Measurements from ENCODE around the gene GOLGA3. TPM values are rescaled to one million over a fixed set of nuclear protein-coding genes. Genes with fewer than 3 reads are reported as not detected.
"Not testable (repeated sequence)": the region's sequence is repeated elsewhere in the genome, so short reads cannot be mapped to it uniquely, and the experiment has no call there.

The GOLGA3 gene
- total RNA-seq, 2 donors from 2014 or later, result 99.1 to 109 TPM

- Histone ChIP-seq H3K27me3 (replicated peaks; ENCODE audit: insufficient read depth) (no peaks in the 10 kb centered on the region), H3K4me1 (replicated peaks) (no peaks in the 10 kb centered on the region), H3K27ac (no peak overlapping the region), H3K36me3 (no peaks in the 10 kb centered on the region), H3K4me3 (no peak overlapping the region), H3K9me3 (no peaks in the 10 kb centered on the region)
- WGBS, result 94% methylated on average over 21 of the region's 21 CpGs
- no peak for TF ChIP-seq POLR2AphosphoS5 (IDR thresholded peaks at IDR 0.05)
- no peak for TF ChIP-seq POLR2A (IDR thresholded peaks at IDR 0.05)
- TF ChIP-seq CTCF (IDR thresholded peaks at IDR 0.05), result no peak
- no peak for DNase-seq (ENCODE audit: low spot score)
- intact Hi-C loops (cut with DNase I), result no loop called here
Observed at GRCh38 chr12:132872073-132872855, 43.6 kb upstream of the GOLGA3 start.

- WGBS, result 95% methylated on average over 14 of the region's 14 CpGs
- intact Hi-C loops (cut with DNase I), result no loop called here
Observed at GRCh38 chr12:132869551-132869950, 40.9 kb upstream of the GOLGA3 start.

GRCh38 chr12:132866251-132866828 lies 37.7 kb upstream of the GOLGA3 start:
- Histone ChIP-seq H3K27ac (no peak overlapping the region), H3K36me3 (peaks cover 0 to 1% of the 10 kb centered on the region in 2 donors), H3K27me3 (replicated peaks; ENCODE audit: insufficient read depth) (no peaks in the 10 kb centered on the region), H3K9me3 (no peaks in the 10 kb centered on the region), H3K4me3 (no peak overlapping the region), H3K4me1 (replicated peaks) (no peaks in the 10 kb centered on the region)
- intact Hi-C loops (cut with DNase I), result no loop called here
- DNase-seq (ENCODE audit: low spot score), result peak; percentile 29
- TF ChIP-seq POLR2A (IDR thresholded peaks at IDR 0.05) (no peak), POLR2AphosphoS5 (IDR thresholded peaks at IDR 0.05) (no peak)
- 71% methylated on average over 14 of the region's 14 CpGs for WGBS

More at GRCh38 chr12:132869551-132869950, 40.9 kb upstream of the GOLGA3 start:
- DNase-seq (ENCODE audit: low spot score), result no peak
- H3K27me3 ChIP-seq (replicated peaks; ENCODE audit: insufficient read depth), result no peaks in the 10 kb centered on the region
- H3K27ac ChIP-seq, result no peak overlapping the region
- no peaks in the 10 kb centered on the region for H3K36me3 ChIP-seq
- H3K4me3 ChIP-seq, result no peak overlapping the region
- H3K9me3 ChIP-seq, result no peaks in the 10 kb centered on the region
- TF ChIP-seq POLR2A (IDR thresholded peaks at IDR 0.05) (no peak), POLR2AphosphoS5 (IDR thresholded peaks at IDR 0.05) (no peak), CTCF (IDR thresholded peaks at IDR 0.05) (no peak)
- H3K4me1 ChIP-seq (replicated peaks), result no peaks in the 10 kb centered on the region

GRCh38 chr12:132861558-132861957 lies 32.9 kb upstream of the GOLGA3 start:
- no peak for DNase-seq (ENCODE audit: low spot score)
- H3K4me1 ChIP-seq (replicated peaks), result no peaks in the 10 kb centered on the region
- WGBS, result 90% methylated on average over 8 of the region's 8 CpGs
- no peak for TF ChIP-seq POLR2A (IDR thresholded peaks at IDR 0.05)
- TF ChIP-seq CTCF (IDR thresholded peaks at IDR 0.05), result no peak
- no peak for TF ChIP-seq POLR2AphosphoS5 (IDR thresholded peaks at IDR 0.05)
- no peaks in the 10 kb centered on the region for H3K9me3 ChIP-seq
- H3K4me3 ChIP-seq, result no peak overlapping the region
- H3K27me3 ChIP-seq (replicated peaks; ENCODE audit: insufficient read depth), result no peaks in the 10 kb centered on the region
- intact Hi-C loops (cut with DNase I), result no loop called here
- peaks cover 2 to 11% of the 10 kb centered on the region in 2 donors for H3K36me3 ChIP-seq
- no peak overlapping the region for H3K27ac ChIP-seq

GRCh38 chr12:132858718-132859266 lies 30.1 kb upstream of the GOLGA3 start:
- TF ChIP-seq CTCF (IDR thresholded peaks at IDR 0.05) (no peak), POLR2AphosphoS5 (IDR thresholded peaks at IDR 0.05) (no peak), POLR2A (IDR thresholded peaks at IDR 0.05) (no peak)
- 89% methylated on average over 16 of the region's 18 CpGs for WGBS
- no peak overlapping the region for H3K27ac ChIP-seq
- no peak overlapping the region for H3K4me3 ChIP-seq
- peaks cover 15 to 18% of the 10 kb centered on the region in 2 donors for H3K36me3 ChIP-seq
- no peaks in the 10 kb centered on the region for H3K9me3 ChIP-seq
- DNase-seq (ENCODE audit: low spot score), result no peak
- no peaks in the 10 kb centered on the region for H3K4me1 ChIP-seq (replicated peaks)
- intact Hi-C loops (cut with DNase I), result no loop called here
- H3K27me3 ChIP-seq (replicated peaks; ENCODE audit: insufficient read depth), result no peaks in the 10 kb centered on the region

GRCh38 chr12:132857019-132857418 lies 28.4 kb upstream of the GOLGA3 start:
- WGBS, result 93% methylated on average over 16 of the region's 21 CpGs
- H3K27ac ChIP-seq; H3K4me3 ChIP-seq; H3K4me1 ChIP-seq (replicated peaks); H3K9me3 ChIP-seq; intact Hi-C loops (cut with DNase I); H3K27me3 ChIP-seq (replicated peaks; ENCODE audit: insufficient read depth); DNase-seq (ENCODE audit: low spot score): not testable (repeated sequence)
- peaks cover 19 to 24% of the 10 kb centered on the region in 2 donors for H3K36me3 ChIP-seq
